Measurements from ENCODE around the gene LMBRD1.
"Not testable (repeated sequence)": the region's sequence is repeated elsewhere in the genome, so short reads cannot be mapped to it uniquely, and the experiment has no call there.

Gene LMBRD1

DNA sequence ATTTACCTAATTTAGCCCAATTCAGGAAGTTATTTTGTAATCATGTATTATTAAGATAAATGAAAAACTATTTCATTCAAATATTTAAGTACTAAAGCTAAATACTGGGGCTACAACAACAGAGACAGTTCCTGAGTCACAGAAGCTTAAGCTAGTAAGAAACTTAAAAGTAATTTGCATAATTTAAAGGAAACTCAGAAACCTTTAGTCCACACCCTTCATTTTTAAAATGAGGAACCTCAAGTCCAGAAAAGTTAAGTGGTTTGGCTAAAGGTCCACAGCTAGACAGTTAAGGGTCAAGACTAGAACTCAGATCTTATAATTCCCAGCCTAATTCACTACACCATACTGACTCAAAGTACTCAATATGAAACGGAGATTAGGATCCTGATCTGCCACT, 7.2 kb downstream of the LMBRD1 start:
- Histone ChIP-seq H3K36me3 (ENCODE audit: control insufficient read depth in 4 of 4, insufficient read depth in 4 of 4, low read length in 3 of 4) (peaks cover 0 to 6% (median 3%) of the 10 kb centered on the region in 4 experiments), H3K4me1 (ENCODE audit: control extremely low read depth in 1 of 4, control insufficient read depth in 4 of 4, insufficient read depth in 4 of 4, low read length in 3 of 4) (peaks cover 0 to 4% (median 1%) of the 10 kb centered on the region in 4 experiments), H3K9me3 (ENCODE audit: control extremely low read depth in 1 of 5, control insufficient read depth in 4 of 5, insufficient read depth in 2 of 5, low read depth in 1 of 5, low read length in 4 of 5) (no peaks in the 10 kb centered on the region), H3K4me3 (ENCODE audit: control insufficient read depth in 1 of 7, extremely low read depth in 1 of 7, insufficient read depth in 4 of 7, low read depth in 2 of 7, low read length in 6 of 7) (no peak overlapping the region), H3K27me3 (replicated peaks in 2 of 5; ENCODE audit: control insufficient read depth in 4 of 5, insufficient read depth in 5 of 5, low read length in 4 of 5) (no peaks in the 10 kb centered on the region), H3K27ac (ENCODE audit: insufficient read depth in 1 of 2, low read depth in 1 of 2, low read length in 2 of 2, poor library complexity in 1 of 2, severe bottlenecking in 2 of 2) (no peak overlapping the region)
- ChIA-PET POLR2A (no interaction called here), CTCF (interaction anchor here (0.7 kb wide), 1 partner anchor 10 kb away, joined by 3 read pairs; no protein-coding TSS in a partner anchor)
- DNase-seq = peak in 2 of 3 donors; percentile 11 to 21
- WGBS (ENCODE audit: insufficient coverage) = no CpG with 5 or more reads among the region's 1 CpG

DNA sequence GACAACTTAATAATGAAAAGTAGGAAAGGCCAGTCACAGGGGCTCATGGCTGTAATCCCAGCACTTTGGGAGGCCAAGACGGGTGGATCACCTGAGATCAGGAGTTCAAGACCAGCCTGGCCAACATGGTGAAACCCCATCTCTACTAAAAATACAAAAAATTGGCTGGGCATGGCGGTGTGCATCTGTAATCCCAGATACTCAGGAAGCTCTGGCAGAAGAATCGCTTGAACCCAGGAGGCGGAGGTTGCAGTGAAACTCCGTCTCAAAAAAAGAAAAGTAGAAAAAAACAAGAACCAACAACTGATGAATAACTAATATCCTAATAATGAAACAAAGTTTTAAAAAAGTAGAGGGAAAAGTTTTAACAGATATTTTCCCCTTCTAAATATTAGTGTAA, 9.4 kb downstream of the LMBRD1 start:
- H3K4me1 ChIP-seq (ENCODE audit: control extremely low read depth in 1 of 4, control insufficient read depth in 4 of 4, insufficient read depth in 4 of 4, low read length in 3 of 4); CTCF ChIA-PET; H3K4me3 ChIP-seq (ENCODE audit: control insufficient read depth in 1 of 7, extremely low read depth in 1 of 7, insufficient read depth in 4 of 7, low read depth in 2 of 7, low read length in 6 of 7); H3K27me3 ChIP-seq (replicated peaks in 2 of 5; ENCODE audit: control insufficient read depth in 4 of 5, insufficient read depth in 5 of 5, low read length in 4 of 5); POLR2A ChIA-PET; H3K36me3 ChIP-seq (ENCODE audit: control insufficient read depth in 4 of 4, insufficient read depth in 4 of 4, low read length in 3 of 4); DNase-seq; H3K27ac ChIP-seq (ENCODE audit: insufficient read depth in 1 of 2, low read depth in 1 of 2, low read length in 2 of 2, poor library complexity in 1 of 2, severe bottlenecking in 2 of 2); H3K9me3 ChIP-seq (ENCODE audit: control extremely low read depth in 1 of 5, control insufficient read depth in 4 of 5, insufficient read depth in 2 of 5, low read depth in 1 of 5, low read length in 4 of 5): not testable (repeated sequence)
- WGBS (ENCODE audit: insufficient coverage) = no CpG with 5 or more reads among the region's 5 CpGs

DNA sequence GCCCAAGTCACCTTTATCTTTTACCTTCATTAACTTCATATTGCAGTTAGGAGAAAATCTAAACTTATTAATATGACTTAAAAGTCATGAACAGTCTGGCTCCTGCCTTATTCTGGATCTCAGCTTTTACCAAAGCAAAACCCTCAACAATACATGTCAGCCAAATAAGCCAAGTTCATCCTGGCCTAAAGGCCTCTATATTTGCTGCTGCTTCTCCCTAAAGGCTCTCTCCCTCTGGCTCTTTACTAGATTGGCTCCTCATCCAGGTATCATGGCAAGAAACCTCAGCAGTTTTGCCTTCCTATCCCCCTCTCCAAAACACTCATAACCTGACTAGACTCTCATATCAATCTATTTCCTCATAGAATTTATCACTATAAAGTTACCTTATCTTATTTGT, 11.1 kb downstream of the LMBRD1 start:
- Histone ChIP-seq H3K27ac (ENCODE audit: insufficient read depth in 1 of 2, low read depth in 1 of 2, low read length in 2 of 2, poor library complexity in 1 of 2, severe bottlenecking in 2 of 2) (no peak overlapping the region), H3K9me3 (ENCODE audit: control extremely low read depth in 1 of 5, control insufficient read depth in 4 of 5, insufficient read depth in 2 of 5, low read depth in 1 of 5, low read length in 4 of 5) (no peaks in the 10 kb centered on the region), H3K4me1 (ENCODE audit: control extremely low read depth in 1 of 4, control insufficient read depth in 4 of 4, insufficient read depth in 4 of 4, low read length in 3 of 4) (peaks cover 0 to 4% (median 1%) of the 10 kb centered on the region in 4 experiments), H3K36me3 (ENCODE audit: control insufficient read depth in 4 of 4, insufficient read depth in 4 of 4, low read length in 3 of 4) (peaks cover 0 to 10% (median 7%) of the 10 kb centered on the region in 4 experiments), H3K27me3 (replicated peaks in 2 of 5; ENCODE audit: control insufficient read depth in 4 of 5, insufficient read depth in 5 of 5, low read length in 4 of 5) (no peaks in the 10 kb centered on the region), H3K4me3 (ENCODE audit: control insufficient read depth in 1 of 7, extremely low read depth in 1 of 7, insufficient read depth in 4 of 7, low read depth in 2 of 7, low read length in 6 of 7) (no peak overlapping the region)
- POLR2A ChIA-PET = no interaction called here
- CTCF ChIA-PET = interaction anchor here (0.6 kb wide), 1 partner anchor 30 kb away, joined by 3 read pairs; no protein-coding TSS in a partner anchor
- no peak for DNase-seq

GRCh38 chr6:69784595-69785377, 12.0 kb downstream of the LMBRD1 start:
- POLR2A ChIA-PET = no interaction called here
- WGBS (ENCODE audit: insufficient coverage) = 49% methylated on average over 3 of the region's 3 CpGs
- peaks cover 0 to 4% (median 1%) of the 10 kb centered on the region in 4 experiments for H3K4me1 ChIP-seq (ENCODE audit: control extremely low read depth in 1 of 4, control insufficient read depth in 4 of 4, insufficient read depth in 4 of 4, low read length in 3 of 4)
- H3K27ac ChIP-seq (ENCODE audit: insufficient read depth in 1 of 2, low read depth in 1 of 2, low read length in 2 of 2, poor library complexity in 1 of 2, severe bottlenecking in 2 of 2) = no peak overlapping the region
- H3K4me3 ChIP-seq (ENCODE audit: control insufficient read depth in 1 of 7, extremely low read depth in 1 of 7, insufficient read depth in 4 of 7, low read depth in 2 of 7, low read length in 6 of 7) = no peak overlapping the region
- peak in 1 of 3 donors; percentile 10 for DNase-seq
- H3K9me3 ChIP-seq (ENCODE audit: control extremely low read depth in 1 of 5, control insufficient read depth in 4 of 5, insufficient read depth in 2 of 5, low read depth in 1 of 5, low read length in 4 of 5) = no peaks in the 10 kb centered on the region
- peaks cover 4 to 13% (median 9%) of the 10 kb centered on the region in 4 experiments for H3K36me3 ChIP-seq (ENCODE audit: control insufficient read depth in 4 of 4, insufficient read depth in 4 of 4, low read length in 3 of 4)
- CTCF ChIA-PET = no interaction called here
- H3K27me3 ChIP-seq (replicated peaks in 2 of 5; ENCODE audit: control insufficient read depth in 4 of 5, insufficient read depth in 5 of 5, low read length in 4 of 5) = no peaks in the 10 kb centered on the region

- H3K36me3 ChIP-seq (ENCODE audit: control insufficient read depth in 4 of 4, insufficient read depth in 4 of 4, low read length in 3 of 4) = peaks cover 3 to 10% (median 6%) of the 10 kb centered on the region in 4 experiments
- H3K4me3 ChIP-seq (ENCODE audit: control insufficient read depth in 1 of 7, extremely low read depth in 1 of 7, insufficient read depth in 4 of 7, low read depth in 2 of 7, low read length in 6 of 7) = no peak overlapping the region
- no CpG with 5 or more reads among the region's 1 CpG for WGBS (ENCODE audit: insufficient coverage)
- no peaks in the 10 kb centered on the region for H3K9me3 ChIP-seq (ENCODE audit: control extremely low read depth in 1 of 5, control insufficient read depth in 4 of 5, insufficient read depth in 2 of 5, low read depth in 1 of 5, low read length in 4 of 5)
- H3K4me1 ChIP-seq (ENCODE audit: control extremely low read depth in 1 of 4, control insufficient read depth in 4 of 4, insufficient read depth in 4 of 4, low read length in 3 of 4) = peaks cover 0 to 4% (median 0%) of the 10 kb centered on the region in 4 experiments
- H3K27ac ChIP-seq (ENCODE audit: insufficient read depth in 1 of 2, low read depth in 1 of 2, low read length in 2 of 2, poor library complexity in 1 of 2, severe bottlenecking in 2 of 2) = no peak overlapping the region
- ChIA-PET POLR2A (no interaction called here), CTCF (interaction anchor here (0.7 kb wide), 1 partner anchor 14 kb away, joined by 3 read pairs; the partner anchor contains the start of gene LMBRD1)
- no peaks in the 10 kb centered on the region for H3K27me3 ChIP-seq (replicated peaks in 2 of 5; ENCODE audit: control insufficient read depth in 4 of 5, insufficient read depth in 5 of 5, low read length in 4 of 5)
- DNase-seq = no peak
Measured at GRCh38 chr6:69783108-69783507, 13.7 kb downstream of the LMBRD1 start.

DNA sequence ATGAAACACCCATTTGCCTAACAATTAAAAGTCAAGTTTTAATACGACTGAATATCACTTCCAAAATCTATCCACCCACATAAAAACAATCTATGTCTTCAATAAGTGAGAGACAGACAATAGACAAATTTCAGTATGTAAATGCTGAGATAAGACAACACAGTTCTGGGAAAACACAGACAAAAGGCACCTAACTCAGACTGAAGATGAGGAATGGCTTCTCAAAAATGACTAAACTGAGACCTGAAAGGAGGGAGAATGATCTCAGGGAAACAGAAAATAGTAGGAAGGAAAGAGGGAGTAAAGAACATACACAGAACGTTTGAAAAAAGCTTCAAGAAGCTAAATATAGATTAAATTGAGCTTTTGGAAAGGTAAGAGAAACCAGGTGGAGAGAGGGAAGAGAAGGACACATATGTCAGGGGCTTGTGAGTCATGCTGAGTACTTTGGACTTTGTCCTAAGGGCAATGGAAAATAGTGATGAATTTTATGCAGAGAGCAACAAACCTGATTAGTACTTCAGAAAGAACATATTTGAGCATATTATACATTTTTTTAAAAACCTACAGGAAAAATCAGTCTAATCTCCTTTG, 16.1 kb downstream of the LMBRD1 start:
- ChIA-PET POLR2A (no interaction called here), CTCF (interaction anchor here (1.9 kb wide), 1 partner anchor 11 kb away, joined by 4 read pairs; no protein-coding TSS in a partner anchor)
- 55% methylated on average over 1 of the region's 2 CpGs for WGBS (ENCODE audit: insufficient coverage)

GRCh38 chr6:69775941-69776340, 20.9 kb downstream of the LMBRD1 start:
- CTCF ChIA-PET = interaction anchor here (1.2 kb wide), 1 partner anchor 14 kb away, joined by 3 read pairs; no protein-coding TSS in a partner anchor
- Histone ChIP-seq H3K36me3 (ENCODE audit: control insufficient read depth in 4 of 4, insufficient read depth in 4 of 4, low read length in 3 of 4) (peaks cover 4 to 11% (median 8%) of the 10 kb centered on the region in 4 experiments), H3K4me3 (ENCODE audit: control insufficient read depth in 1 of 7, extremely low read depth in 1 of 7, insufficient read depth in 4 of 7, low read depth in 2 of 7, low read length in 6 of 7) (no peak overlapping the region), H3K27ac (ENCODE audit: insufficient read depth in 1 of 2, low read depth in 1 of 2, low read length in 2 of 2, poor library complexity in 1 of 2, severe bottlenecking in 2 of 2) (no peak overlapping the region), H3K4me1 (ENCODE audit: control extremely low read depth in 1 of 4, control insufficient read depth in 4 of 4, insufficient read depth in 4 of 4, low read length in 3 of 4) (no peaks in the 10 kb centered on the region), H3K9me3 (ENCODE audit: control extremely low read depth in 1 of 5, control insufficient read depth in 4 of 5, insufficient read depth in 2 of 5, low read depth in 1 of 5, low read length in 4 of 5) (peaks cover 0 to 4% (median 0%) of the 10 kb centered on the region in 5 experiments), H3K27me3 (replicated peaks in 2 of 5; ENCODE audit: control insufficient read depth in 4 of 5, insufficient read depth in 5 of 5, low read length in 4 of 5) (no peaks in the 10 kb centered on the region)
- POLR2A ChIA-PET = no interaction called here
- no peak for DNase-seq

More for the DNA sequence above, 16.1 kb downstream of the LMBRD1 start:
- Histone ChIP-seq H3K36me3 (ENCODE audit: control insufficient read depth in 4 of 4, insufficient read depth in 4 of 4, low read length in 3 of 4) (peaks cover 4 to 13% (median 9%) of the 10 kb centered on the region in 4 experiments), H3K4me3 (ENCODE audit: control insufficient read depth in 1 of 7, extremely low read depth in 1 of 7, insufficient read depth in 4 of 7, low read depth in 2 of 7, low read length in 6 of 7) (no peak overlapping the region), H3K9me3 (ENCODE audit: control extremely low read depth in 1 of 5, control insufficient read depth in 4 of 5, insufficient read depth in 2 of 5, low read depth in 1 of 5, low read length in 4 of 5) (no peaks in the 10 kb centered on the region), H3K27ac (ENCODE audit: insufficient read depth in 1 of 2, low read depth in 1 of 2, low read length in 2 of 2, poor library complexity in 1 of 2, severe bottlenecking in 2 of 2) (no peak overlapping the region), H3K4me1 (ENCODE audit: control extremely low read depth in 1 of 4, control insufficient read depth in 4 of 4, insufficient read depth in 4 of 4, low read length in 3 of 4) (peaks cover 0 to 4% (median 0%) of the 10 kb centered on the region in 4 experiments), H3K27me3 (replicated peaks in 2 of 5; ENCODE audit: control insufficient read depth in 4 of 5, insufficient read depth in 5 of 5, low read length in 4 of 5) (no peaks in the 10 kb centered on the region)
- DNase-seq = no peak
